ENCODE measurements around the gene CRTAP.
"Not testable (repeated sequence)": the region's sequence is repeated elsewhere in the genome, so short reads cannot be mapped to it uniquely, and the experiment has no call there.

Gene CRTAP

DNA sequence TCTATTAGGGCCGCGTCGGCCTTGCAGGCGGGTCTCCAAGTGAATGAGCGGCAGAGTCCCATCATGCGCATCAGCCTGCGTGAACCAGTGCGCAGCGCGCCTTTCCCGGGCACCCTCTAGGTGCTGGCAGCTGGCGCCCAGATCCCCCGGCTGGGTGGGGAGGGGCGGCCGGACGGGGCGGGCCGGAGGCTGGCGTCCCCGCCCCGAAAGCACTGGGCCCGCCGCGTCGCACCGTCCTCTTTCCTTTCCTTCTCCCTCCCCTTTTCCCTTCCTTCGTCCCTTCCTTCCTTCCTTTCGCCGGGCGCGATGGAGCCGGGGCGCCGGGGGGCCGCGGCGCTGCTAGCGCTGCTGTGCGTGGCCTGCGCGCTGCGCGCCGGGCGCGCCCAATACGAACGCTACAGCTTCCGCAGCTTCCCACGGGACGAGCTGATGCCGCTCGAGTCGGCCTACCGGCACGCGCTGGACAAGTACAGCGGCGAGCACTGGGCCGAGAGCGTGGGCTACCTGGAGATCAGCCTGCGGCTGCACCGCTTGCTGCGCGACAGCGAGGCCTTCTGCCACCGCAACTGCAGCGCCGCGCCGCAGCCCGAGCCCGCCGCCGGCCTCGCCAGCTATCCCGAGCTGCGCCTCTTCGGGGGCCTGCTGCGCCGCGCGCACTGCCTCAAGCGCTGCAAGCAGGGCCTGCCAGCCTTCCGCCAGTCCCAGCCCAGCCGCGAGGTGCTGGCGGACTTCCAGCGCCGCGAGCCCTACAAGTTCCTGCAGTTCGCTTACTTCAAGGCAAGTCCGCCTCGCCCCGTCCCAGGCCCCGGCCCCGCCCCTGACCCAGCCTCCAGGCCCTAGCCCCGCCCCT is at the start of gene CRTAP:
Gene CRTAP (plus strand): TSS at position 243 of the 850 bp plus-strand sequence. CDS start 64 bp downstream, at position 307.
- DNase-seq, result peak; percentile 57

DNA sequence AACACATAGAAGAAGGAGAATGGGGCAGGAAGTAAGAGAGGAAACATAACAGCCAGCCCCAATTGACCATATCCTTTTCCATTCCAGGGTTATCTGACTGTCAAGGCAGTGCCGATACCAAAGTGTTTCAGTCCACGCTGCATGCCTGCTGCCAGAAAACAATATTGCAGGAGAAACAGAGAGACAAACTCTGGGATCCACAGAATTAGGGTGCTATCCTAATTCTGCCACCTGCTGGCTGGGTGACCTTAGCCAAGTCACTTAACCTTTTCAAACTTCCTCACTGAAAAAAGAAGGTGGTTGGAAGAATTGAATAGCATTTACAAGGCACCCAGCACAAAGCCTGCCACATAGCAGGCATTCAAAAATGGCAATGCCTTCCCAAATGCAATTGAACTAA is 48.9 kb upstream of the CRTAP start:
- DNase-seq, result no peak

DNA sequence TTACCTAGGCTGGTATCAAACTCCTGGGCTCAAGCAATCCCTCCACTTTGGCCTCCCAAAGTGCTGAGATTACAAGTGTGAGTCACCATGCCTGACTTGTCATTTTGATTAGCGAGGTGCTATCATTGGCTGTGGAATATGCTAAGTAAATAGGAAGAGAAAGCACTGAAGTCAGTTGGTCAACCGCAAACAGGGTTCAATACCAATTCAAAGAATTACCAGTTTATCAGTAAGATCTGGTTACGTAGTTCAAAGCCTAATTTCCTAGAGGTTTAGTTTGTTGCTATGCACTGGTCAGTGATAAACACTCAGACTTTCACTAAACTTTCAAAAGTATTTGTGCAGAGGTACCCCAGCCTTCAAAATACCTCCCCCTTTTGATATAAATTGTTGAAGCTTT is 46.3 kb upstream of the CRTAP start:
- DNase-seq, result no peak

DNA sequence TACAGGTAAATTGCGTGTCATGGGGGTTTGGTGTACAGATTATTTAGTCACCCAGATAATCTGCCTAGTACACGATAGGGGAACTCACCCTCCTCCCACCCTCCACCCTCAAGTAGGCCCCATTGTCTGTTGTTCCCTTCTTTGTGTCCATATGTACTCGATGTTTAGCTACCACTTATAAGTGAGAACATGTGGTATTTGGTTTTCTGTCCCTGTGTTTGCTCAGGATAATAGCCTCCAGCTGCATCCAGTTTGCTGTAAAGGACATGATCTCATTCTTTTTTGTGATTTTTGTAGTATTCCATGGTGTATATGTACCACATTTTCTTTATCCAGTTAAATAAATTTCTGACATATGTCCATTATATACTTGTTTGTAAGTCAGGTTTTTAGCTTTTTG is 44.0 kb upstream of the CRTAP start:
- DNase-seq, result peak; percentile 78

DNA sequence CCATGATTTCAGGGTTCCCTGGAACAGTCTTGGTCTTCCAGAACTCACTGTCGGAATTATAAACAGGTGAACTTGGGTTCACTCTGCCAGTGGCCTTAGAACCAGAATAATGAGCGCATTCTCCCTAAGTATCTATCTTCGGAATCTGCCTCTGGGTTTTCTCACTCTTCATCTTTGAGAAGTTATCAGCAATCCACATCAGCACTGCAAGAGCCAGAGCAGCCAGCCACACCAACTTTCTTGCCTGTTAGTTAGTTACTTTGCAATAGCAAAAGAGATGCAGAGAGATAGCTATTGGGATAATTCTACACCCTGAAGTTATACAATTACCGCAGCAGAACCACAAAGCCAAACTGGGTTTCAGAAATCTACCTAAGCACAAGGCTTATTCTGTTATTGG is 42.6 kb upstream of the CRTAP start:
- no peak for DNase-seq

DNA sequence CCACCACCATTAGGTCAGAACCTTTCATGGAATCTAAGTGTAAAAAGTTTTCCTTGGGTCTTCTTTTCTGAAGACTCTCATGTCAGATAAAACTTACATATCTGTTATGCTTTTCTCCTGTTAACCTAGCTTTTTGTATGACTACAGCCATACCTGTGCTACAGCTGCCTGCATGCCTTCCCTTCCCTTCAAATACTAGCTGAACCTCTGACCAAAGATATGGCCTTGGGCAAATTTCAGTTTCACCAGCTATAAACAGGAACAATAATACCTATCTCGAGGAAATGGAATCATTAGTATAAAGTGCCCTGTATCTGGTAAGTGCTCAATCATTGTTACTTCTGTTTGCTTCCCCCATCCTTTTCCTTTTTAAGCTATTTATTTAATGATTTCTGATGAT is 41.9 kb upstream of the CRTAP start:
- no peak for DNase-seq

DNA sequence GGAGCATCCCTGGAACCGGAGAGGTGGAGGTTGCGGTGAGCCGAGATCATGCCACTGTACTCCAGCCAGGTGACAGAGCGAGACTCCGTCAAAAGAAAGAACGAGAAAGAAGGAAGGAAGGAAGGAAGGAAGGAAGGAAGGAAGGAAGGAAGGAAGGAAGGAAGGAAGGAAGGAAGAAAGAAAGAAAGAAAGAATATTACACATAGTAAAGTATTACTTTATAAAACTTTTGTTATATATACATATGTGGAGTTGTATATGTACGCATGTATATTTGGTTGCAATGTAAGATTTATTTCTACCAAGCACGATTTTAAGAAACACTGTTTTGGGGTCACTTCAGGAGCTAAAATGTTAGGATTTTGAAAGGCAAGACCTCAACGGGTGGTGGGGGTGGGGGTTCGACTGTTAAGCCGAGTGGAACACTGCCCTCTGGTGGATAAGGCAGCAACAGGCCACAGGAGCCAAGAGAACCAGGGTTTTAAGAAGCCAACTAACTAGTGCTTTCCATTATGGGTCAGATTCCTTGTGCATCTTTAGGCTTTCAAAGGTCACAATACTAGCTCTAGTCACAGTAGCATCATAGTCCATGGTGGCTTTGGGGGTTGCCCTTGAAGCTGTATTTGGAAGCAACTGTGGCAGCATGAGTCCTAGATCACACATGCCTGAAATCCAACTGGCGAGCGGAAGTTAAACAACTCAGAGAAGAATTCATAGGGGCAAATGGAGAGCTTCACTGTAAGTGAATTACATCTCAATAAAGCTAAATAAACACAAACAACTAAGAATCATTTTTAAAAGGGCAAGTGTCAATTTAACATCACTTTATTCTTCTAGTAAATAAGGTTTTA is 39.4 kb upstream of the CRTAP start:
- DNase-seq, result peak; percentile 48

DNA sequence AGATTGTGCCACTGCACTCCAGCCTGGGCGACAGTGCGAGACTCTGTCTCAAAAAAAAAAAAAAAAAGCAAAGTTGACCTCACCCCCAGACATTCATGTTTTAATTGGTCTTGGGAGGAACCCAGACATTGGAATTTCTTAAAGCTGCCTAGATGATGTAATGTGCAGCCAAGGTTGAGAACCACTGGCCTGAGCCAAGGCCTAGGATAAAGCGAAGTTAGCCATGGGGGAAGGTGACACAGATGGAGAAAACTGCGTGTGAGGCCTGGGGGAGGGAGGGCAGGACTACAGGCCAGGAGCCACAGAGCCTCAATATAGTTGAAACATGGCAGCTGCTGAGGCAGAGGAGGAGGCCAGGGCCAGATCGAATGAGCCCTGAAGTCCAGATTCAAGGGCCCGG is 37.8 kb upstream of the CRTAP start:
- no peak for DNase-seq

DNA sequence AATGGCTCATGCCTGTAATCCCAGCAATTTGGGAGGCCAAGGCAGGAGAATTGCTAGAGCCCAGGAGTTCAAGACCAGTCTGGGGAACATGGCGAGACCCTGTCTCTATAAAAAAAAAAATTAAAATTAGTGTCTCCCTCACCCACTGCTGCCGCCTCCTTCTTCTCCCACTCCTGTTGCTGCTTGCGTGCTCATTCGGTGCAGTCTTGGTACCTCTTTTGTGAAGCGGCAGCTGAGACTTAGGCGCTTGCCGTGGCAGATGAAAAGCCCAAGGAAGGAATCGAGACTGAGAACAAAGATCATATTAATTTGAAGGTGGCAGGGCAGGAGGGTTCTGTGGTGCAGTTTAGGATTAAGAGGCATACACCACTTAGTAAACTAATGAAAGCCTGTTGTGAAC is 36.9 kb upstream of the CRTAP start:
- DNase-seq, result no peak

DNA sequence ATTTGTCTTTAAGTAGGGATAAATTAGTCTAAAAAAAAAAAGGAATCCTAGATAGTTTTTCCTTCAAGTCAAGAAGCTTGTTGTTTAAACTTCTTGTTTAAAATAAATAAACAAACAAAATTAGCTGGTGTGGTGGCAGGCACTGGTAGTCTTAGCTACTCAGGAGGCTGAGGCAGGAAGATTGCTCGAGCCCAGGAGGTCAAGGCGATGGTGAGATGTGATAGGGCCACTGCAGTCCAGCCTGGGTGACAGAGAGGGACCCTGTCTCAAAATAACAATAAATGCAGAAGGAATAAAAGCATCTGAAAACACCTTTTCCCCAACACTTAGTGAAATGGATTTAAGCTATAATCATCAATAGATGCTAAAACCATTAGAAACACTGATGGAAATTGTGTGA is 35.8 kb upstream of the CRTAP start:
- no peak for DNase-seq

DNA sequence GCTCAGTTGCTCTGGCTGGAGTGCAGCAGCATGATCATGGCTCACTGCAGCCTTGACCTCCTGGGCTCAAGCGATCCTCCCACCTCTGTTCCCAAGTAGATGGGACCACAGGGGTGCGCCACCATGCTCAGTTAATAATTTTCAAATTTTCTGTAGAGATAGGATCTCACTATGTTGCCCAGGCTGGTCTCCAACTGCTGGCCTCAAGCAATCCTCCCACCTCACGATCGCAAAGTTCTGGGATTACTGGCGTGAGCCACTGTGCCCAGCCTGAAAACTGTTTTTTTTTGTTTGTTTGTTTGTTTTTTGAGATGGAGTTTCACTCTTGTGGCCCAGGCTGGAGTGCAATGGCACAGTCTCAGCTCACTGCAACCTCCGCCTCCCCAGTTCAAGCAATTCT is 34.0 kb upstream of the CRTAP start:
- not testable (repeated sequence) for DNase-seq

DNA sequence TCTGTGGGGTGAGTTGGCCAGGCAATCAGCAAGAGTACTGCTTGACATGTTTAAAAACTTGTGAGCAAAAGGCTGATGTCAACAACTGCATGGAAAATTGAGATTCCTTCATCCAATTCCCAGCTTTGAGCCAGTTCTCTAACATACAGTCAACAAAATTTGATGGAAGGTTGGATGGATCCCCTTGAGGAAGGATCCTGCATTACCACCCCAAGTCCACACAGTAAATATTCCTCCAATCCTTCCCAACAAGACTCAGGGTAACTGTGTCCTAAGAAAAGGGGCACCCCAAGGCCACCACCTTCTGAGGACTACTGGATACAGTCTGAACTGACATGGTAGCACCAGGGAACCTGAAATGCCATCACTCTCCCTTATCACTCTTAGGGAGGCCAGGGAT is 32.0 kb upstream of the CRTAP start:
- no peak for DNase-seq

DNA sequence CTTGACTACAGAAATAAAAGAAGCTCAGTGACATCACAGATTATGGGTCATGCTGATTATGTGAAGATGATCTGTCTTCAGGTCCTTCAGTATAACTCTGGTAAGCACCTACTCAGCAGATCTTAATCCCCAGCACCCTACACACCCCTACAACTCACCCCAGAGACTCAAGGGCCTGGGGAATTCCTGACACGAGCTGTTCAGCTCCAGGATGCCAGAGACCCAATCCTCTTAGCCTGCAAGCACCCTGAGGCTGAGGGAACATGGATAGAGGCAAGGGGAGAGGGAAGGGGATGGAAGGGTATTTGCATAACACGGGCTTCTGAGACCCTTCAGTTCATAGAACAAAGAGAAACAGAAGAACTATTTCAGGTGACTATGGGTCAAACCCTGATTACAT is 29.9 kb upstream of the CRTAP start:
- no peak for DNase-seq

DNA sequence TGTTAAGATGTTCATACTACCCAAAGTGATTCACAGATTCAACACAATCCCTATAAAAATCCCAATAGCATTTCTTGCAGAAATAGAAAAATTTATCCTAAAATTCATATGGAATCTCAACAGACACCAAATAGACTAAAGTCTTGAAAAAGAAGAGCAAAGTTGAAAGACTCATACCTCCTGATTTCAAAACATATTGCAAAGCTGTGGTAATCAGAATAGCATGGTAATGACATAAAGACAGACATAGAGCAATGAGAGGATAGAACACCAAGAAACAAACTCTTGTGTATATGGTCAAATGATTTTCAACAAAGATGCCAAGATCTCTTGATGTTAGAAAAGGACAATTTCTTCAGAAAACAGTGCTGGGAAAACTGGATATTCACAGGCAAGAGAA is 25.1 kb upstream of the CRTAP start:
- no peak for DNase-seq

DNA sequence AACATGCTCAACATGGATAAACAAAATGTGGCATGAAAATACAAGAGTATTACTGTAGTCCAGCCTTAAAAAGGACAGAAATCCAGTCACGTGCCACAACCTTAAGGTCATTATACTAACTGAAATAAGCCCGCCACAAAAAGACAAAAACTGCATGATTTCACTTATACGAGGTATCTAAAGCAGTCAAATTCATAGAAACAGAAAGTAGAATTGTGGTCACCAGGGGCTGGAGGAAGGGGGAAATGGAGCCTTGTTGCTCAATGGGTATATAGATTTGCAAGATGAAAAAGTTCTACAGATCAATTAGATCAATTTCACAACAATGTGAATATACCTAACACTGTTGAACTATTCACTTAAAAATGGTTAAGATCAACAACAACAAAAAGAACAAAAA is 24.3 kb upstream of the CRTAP start:
- no peak for DNase-seq

DNA sequence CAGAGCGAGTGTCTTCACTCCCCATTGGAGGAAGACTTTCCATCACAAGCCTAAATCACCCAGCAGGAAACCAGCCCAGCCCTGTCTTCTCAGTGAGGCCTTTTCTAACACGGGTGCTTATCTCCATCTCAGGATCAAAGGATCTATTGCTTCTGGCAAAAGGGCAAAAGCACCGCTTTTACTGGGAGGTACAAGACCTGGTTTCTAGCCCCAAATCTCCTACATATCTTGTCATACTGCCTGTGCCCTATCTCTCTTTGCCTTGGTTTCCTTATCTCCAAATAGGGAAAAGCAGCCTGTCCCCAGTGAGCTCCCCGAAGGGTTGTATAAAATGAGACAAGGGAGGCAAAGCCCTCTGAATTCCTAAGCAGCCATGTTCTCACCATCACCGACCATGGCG is 22.1 kb upstream of the CRTAP start:
- no peak for DNase-seq

DNA sequence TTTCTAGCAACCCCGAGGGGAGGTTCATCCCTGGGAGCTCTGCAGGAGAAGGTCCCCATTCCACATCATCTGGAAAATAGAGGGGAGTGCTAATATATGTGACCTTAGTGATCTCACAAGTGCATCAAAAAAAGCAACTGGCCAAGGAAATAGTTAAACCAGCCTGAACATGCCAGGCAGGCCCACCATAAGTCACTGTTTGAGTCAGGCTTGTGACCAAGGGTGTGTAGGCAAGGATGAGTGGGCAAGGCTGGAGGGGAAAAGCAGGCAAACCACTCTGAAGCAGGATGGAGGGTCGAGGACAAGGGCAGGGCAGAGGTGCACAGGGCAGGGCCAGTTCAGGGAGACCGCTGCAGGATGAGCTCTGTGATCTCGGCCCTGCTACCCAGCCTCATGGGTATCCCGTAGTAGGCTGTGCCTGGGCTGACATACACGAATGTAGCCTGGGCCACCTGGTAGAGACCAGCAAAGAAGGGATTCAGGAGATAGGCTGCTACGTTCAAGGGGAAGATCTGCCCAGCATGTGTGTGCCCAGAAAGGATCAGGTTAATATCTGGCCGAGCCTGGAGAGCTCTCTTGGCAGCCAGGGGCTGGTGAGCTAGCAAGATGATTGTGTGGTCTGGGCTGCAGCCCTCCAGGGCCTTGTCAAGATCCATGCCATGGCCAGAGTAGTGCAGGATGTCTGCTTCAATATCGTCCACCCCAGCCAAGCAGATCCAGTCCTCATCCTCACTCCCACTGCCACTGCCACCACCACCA is 21.1 kb upstream of the CRTAP start:
- DNase-seq, result no peak

DNA sequence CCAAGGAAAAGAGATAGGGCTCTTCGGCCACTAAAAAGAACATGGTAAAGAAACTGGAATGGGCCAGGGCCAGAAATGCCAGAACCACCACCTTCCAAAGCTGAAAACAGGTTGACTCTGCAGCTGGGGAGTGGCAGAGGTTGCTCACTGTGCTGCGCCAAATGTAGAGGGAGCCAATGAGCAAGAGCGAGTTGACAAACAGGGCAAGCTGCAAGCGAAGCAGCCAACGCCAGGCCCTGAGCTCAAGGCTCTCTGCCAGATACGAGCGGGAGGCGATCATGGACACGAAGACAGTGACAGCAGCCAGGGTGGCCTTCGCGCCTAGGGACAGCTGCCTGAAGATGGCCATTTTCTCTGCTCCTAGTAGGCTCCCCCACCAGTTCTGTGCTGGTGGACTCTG is 20.0 kb upstream of the CRTAP start:
- DNase-seq, result no peak

DNA sequence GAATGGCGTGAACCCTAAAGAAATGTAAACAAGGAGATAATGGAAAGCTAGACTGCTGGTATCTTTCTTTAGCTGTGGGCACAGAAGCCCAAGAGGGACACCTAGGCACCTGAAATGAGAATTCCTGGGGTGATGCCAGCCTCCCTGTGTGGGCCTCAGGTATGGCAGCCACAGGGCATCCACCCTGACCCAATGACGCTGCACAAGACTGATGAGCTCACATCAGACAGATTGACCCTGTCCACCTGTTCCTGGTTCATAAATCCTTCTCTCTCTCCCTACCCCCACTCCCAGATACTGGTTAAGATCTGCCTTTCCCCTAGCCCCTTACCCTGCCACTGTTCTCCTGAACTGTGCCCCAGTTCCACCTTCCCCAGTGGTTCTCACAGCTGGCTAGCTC is 18.4 kb upstream of the CRTAP start:
- DNase-seq, result no peak

DNA sequence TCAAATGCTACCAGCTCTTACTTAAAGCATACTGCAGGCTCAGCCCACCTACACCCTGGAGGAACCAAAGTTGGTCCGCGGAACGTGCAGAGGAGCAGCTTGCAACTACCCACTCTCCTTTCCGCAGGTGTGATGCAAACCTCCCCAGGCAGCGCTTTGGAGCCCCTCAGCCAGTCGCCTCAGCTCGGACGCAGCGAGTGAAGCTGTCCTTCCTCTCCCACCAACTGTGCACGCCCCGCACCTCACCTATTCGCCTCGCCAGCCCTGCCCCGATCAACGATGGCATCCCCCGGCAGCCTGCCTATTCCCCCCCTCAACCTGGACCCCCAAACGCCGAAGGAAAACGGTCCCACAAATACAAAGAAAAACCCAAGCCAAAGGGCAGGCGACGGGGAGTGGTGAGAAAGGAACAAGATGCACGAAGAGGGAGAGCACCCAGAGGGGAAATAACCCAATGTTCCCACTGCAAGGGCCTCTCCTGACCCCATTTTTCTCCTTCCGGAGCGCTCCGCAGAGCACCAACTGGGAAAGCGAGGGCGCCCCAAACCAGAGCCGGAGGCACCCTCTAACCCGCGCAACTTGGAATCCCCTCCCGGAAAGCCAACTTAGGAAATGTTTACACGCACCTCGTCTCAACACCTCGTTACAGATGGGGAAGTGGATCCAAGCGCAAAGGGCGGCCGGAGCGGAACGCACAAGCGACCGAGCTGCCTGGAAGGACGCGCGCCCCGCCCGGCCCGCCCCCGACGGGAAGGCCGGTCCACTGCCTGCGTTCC is 17.5 kb upstream of the CRTAP start:
- DNase-seq, result no peak

DNA sequence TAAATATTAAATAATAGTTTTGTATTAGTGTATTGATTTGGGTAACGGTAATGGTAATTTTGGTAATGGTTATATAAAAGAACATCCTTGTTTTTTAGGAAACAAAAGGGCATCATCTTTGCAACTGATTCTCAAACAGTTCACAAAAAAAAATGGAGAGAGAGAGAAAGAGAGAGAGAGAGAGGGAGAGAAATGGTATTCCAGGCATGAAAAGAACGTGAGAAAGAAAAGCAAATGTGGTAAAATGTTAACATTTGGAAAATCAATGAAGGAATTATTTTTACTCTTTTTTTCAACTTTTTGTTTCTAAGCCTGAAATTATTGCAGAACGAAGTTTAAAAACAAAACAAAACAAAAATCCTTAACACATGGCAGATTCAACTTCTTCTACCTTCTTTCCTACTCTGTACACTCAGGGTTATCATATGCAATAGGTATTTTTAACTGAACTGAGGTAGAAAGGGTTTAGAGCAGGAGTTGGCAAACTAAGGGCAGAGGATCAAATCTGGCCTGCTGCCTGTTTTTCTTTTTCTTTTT is 14.6 kb upstream of the CRTAP start:
- DNase-seq, result no peak

DNA sequence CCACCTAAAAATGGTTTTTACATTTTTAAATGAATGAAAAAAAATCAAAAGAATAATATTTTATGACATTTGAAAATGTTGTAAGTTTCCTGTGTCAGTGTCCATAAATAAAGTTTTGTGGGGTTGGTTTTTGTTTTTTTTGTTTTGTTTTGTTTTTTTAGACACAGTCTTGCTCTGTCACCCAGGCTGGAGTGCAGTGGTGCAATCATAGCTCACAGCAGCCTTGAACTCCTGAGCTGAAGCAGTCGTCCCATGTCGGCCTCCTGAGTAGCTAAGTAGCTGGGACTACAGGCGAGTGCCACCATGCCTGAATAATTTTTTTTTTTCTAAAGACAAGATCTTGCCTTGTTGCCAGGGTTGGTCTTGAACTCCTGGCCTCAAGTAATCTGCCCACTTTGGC is 14.1 kb upstream of the CRTAP start:
- DNase-seq, result no peak
